DMS79 (cell line): ENCODE data around the gene FAM237A.

Experiments used
- DNase-seq: peaks from one replicate; lab custom pipeline; 2025; lab: John Stamatoyannopoulos, UW

The FAM237A gene

GRCh38 chr2:206642075-206643025, at the start of gene FAM237A:
Gene FAM237A, plus strand, starts transcription at chr2:206642487. Its CDS starts 1,750 bp downstream, at chr2:206644237.
- no peak for DNase-seq

- DNase-seq, result no peak
Observed at GRCh38 chr2:206597717-206598218, 44.5 kb upstream of the FAM237A start.

GRCh38 chr2:206603243-206603642, 39.0 kb upstream of the FAM237A start:
- DNase-seq, result no peak

GRCh38 chr2:206610451-206610850, 31.8 kb upstream of the FAM237A start:
- no peak for DNase-seq

DNA sequence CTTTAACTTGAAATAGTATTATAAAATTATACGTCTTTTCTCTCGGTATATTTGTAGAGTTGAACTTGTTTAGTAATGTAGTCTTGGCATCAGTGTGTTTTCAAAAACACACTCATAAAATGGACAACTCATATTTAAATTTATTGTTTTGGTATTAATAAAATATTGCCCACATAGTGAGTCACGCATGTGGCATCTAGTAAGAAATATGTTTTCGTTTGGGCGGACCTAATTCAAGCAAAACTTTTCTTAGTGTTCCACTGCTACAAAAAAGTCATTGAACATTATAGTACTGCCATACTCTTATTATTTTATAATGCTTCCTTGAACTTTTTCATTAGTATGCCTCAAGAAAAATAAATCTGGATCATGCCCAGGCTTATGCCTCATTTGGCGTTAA, 31.1 kb upstream of the FAM237A start:
- no peak for DNase-seq

DNA sequence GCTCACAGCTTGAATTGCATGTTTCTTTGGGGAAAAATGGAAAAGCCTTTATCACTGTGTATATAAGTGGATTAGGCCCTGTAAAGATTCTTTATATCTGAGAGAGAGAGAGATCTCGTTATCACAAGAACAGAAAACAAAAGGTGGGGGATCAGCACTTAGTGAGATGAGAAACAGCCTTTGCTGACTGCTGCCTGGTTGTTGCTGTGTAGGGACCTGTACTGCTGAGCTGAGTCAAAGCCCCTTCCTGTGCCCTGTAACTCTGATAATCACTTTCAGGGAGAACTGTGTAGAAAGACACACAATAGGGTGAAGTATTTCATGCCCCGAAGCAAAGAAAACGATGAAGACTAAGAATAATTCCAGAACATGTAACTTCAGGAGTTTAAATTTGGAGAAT, 30.6 kb upstream of the FAM237A start:
- DNase-seq, result no peak

DNA sequence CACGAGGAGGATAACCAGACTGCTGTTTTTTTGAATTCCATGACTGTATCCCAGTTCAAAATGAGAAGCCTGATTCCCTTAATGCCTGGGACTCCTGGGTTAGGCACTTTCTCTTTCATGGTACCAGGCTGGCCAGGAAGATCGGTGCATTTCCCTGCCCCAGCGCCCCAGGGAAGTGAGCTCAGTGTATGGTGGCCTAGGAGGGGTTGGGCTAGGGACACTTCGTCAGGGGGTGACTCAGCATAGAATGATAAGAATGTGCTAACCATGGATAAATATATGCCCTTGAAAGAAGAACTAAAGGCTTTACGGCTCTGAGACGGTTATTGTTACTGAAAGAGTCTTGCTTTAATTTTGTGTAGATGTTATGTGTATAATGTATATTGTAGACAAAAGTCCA, 27.5 kb upstream of the FAM237A start:
- DNase-seq, result no peak

- no peak for DNase-seq
Observed at GRCh38 chr2:206615417-206616089, 26.7 kb upstream of the FAM237A start.

GRCh38 chr2:206616151-206616550, 26.1 kb upstream of the FAM237A start:
- DNase-seq, result no peak

- DNase-seq, result no peak
Observed at GRCh38 chr2:206619011-206619410, 23.3 kb upstream of the FAM237A start.

GRCh38 chr2:206626108-206626507, 16.2 kb upstream of the FAM237A start:
- no peak for DNase-seq

GRCh38 chr2:206627632-206628031, 14.7 kb upstream of the FAM237A start:
- no peak for DNase-seq

- DNase-seq, result no peak
Observed at GRCh38 chr2:206631340-206631739, 10.9 kb upstream of the FAM237A start.

GRCh38 chr2:206635015-206635414, 7.3 kb upstream of the FAM237A start:
- DNase-seq, result no peak

GRCh38 chr2:206639636-206640035, 2.7 kb upstream of the FAM237A start:
- DNase-seq, result no peak

GRCh38 chr2:206641226-206641625, 1.1 kb upstream of the FAM237A start:
- no peak for DNase-seq

DNA sequence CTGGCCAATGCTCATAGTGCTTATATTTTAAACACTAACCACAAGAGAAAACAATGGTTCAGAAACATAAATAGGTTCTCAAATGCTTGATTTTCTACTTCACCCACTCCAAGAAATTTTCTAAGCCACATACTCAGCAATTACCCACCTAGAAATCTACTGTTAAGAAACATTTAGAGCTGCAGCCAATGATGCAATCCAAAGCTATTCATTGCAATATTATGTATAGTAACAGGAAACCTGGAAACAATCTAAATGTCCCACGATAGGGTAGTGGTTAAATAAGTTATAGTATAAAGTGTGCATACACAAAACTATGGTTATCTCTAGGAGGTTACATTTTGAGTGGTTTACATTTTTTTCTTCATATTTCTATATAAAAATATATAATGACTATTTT, 5.7 kb downstream of the FAM237A start:
- no peak for DNase-seq

- no peak for DNase-seq
Observed at GRCh38 chr2:206657087-206657486, 14.8 kb downstream of the FAM237A start.

GRCh38 chr2:206665251-206665650, 23.0 kb downstream of the FAM237A start:
- DNase-seq, result no peak

DNA sequence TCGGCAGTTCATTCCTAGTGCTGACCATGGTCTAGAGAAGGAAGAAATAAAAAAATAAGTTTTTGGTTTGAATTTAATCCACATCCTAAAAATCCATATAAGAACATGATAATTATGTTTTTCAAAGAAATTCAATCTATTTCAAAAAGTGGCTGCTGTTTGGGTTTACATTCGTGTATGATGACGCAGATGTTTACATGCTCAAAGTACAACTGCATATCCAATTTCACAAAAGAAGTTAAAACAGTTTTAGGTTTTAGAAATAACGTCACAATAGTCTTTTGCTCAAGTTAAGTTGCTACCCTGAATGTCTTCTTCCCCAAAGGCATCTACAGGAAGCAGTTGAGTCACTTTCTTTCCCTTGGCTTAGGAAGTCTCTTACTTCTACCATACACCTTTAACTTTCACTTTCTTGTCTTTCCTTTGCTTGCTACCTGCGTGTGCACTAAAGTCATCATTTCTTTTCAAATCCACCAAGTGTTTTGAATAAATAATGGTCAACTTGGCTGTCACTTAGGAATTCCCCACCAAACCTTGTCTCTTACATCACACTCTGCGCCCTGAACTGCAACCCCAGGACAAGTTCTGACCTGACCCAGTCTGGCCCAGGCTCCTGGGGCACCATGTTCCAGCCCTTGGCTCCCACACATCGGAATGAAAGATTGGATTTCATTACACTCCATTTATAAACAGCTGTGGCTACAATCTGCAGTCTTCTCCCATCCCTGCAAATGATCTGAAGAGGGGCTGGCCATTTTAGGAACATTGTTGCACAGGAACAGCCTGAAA, 28.4 kb downstream of the FAM237A start:
- no peak for DNase-seq

DNA sequence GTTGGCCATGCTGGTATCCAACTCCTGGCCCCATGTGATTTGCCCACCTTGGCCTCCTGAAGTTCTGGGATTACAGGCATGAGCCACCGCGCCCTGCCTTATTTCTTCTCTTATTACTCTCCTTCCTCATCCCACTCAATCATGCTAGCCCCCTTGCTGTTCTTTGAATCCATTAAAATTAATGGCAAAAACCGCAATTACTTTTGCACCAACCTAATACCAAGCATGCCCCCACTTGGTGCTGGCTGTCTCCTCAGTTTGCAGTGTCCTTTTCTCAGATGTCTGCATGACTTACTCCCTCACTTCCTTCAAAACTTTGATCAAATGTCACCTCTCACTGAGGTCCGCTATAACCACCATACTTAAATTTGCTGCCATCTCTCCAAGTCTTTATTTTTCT, 41.3 kb downstream of the FAM237A start:
- no peak for DNase-seq

DNA sequence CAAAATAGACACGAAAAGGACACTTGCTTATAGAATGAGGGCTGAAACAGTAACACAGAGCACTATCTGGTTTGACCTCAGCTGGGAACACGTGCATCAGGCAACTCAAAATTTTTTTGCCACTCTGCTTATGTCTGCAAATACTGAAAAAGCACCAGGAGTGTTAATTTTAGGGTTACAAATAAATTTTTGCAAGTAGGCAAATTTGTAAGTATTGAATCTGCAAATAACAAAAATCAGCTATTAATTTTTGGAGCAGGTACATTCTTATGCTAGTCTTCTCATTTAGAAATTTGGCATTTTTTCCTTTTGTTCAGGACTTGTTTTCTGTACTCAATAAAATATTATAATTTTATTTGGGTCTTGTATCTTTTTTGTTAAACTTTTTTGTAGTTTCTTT, 46.2 kb downstream of the FAM237A start:
- DNase-seq, result no peak
